PFSK-1 (cell line): Measurements from ENCODE around the gene CENPVL1.

Source experiments
- FOXP2 ChIP-seq: optimal IDR thresholded peaks from 2 replicates; pipeline ENCODE3; 2011; ENCODE audit warnings: borderline replicate concordance, control low read depth, inconsistent platforms; ENCODE audit not compliant: insufficient read depth; ENCODE audit errors: extremely low read length, extremely low read depth
- POLR2AphosphoS5 ChIP-seq: IDR thresholded peaks from 2 replicates; pipeline ENCODE4 v1.6.1; 2012; ENCODE audit warnings: low read depth, mild to moderate bottlenecking, control low read depth, low read length, moderate library complexity
- SIN3A ChIP-seq: IDR thresholded peaks from 2 replicates; pipeline ENCODE4 v1.6.1; 2012; ENCODE audit warnings: mild to moderate bottlenecking, low read length, moderate library complexity, borderline replicate concordance; ENCODE audit not compliant: insufficient read depth
- TAF1 ChIP-seq: IDR thresholded peaks from 2 replicates; pipeline ENCODE4 v1.6.1; 2012; ENCODE audit warnings: low read length, control low read depth, borderline replicate concordance; ENCODE audit not compliant: insufficient read depth
- TF ChIP-seq, protein P1 (sequence below), 2 experiments: IDR thresholded peaks; 2 replicates each; pipeline versions ENCODE4 v1.6.1 to v1.8.0; 2011 to 2012; ENCODE audit warnings: low read depth in 2 of 2, low read length in 2 of 2, control low read depth in 1 of 2, inconsistent platforms in 1 of 2, mild to moderate bottlenecking in 1 of 2, moderate library complexity in 1 of 2; ENCODE audit not compliant: insufficient read depth in 1 of 2

Gene CENPVL1

DNA sequence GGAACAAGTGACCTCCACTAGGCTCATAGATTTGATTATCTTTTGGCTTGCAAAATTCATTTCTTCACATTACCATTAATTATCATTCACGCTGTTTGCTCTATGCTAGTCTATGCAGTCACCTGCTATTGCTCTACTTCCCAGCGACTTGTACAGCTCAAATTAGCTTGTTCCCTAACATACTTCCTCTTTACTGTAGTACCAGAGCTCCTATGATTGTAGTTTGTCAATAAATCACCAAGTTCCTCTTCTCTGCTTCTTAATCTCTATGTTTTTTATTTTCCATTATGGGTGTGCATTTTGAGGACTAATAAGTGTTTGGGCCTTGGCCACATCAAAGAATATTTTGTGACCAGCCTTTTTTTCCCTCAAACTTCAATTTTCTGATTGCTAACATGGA, 26.8 kb downstream of the CENPVL1 start:
- TF ChIP-seq, protein P1, sequence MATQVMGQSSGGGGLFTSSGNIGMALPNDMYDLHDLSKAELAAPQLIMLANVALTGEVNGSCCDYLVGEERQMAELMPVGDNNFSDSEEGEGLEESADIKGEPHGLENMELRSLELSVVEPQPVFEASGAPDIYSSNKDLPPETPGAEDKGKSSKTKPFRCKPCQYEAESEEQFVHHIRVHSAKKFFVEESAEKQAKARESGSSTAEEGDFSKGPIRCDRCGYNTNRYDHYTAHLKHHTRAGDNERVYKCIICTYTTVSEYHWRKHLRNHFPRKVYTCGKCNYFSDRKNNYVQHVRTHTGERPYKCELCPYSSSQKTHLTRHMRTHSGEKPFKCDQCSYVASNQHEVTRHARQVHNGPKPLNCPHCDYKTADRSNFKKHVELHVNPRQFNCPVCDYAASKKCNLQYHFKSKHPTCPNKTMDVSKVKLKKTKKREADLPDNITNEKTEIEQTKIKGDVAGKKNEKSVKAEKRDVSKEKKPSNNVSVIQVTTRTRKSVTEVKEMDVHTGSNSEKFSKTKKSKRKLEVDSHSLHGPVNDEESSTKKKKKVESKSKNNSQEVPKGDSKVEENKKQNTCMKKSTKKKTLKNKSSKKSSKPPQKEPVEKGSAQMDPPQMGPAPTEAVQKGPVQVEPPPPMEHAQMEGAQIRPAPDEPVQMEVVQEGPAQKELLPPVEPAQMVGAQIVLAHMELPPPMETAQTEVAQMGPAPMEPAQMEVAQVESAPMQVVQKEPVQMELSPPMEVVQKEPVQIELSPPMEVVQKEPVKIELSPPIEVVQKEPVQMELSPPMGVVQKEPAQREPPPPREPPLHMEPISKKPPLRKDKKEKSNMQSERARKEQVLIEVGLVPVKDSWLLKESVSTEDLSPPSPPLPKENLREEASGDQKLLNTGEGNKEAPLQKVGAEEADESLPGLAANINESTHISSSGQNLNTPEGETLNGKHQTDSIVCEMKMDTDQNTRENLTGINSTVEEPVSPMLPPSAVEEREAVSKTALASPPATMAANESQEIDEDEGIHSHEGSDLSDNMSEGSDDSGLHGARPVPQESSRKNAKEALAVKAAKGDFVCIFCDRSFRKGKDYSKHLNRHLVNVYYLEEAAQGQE (IDR thresholded peaks at IDR 0.05; ENCODE audit: insufficient read depth in 1 of 2, low read depth in 2 of 2, low read length in 2 of 2), result no peak
- no peak for TF ChIP-seq FOXP2
- TF ChIP-seq POLR2AphosphoS5, result no peak
- TF ChIP-seq SIN3A, result no peak
- TF ChIP-seq TAF1, result no peak

GRCh38 chrX:51742586-51742985, 32.3 kb downstream of the CENPVL1 start:
- TF ChIP-seq POLR2AphosphoS5, result no peak
- TF ChIP-seq SIN3A, result no peak
- no peak for TF ChIP-seq FOXP2
- no peak for TF ChIP-seq TAF1
- TF ChIP-seq, protein P1 (IDR thresholded peaks at IDR 0.05; ENCODE audit: insufficient read depth in 1 of 2, low read depth in 2 of 2, low read length in 2 of 2), result no peak

- TF ChIP-seq, protein P1 (IDR thresholded peaks at IDR 0.05; ENCODE audit: insufficient read depth in 1 of 2, low read depth in 2 of 2, low read length in 2 of 2), result no peak
- TF ChIP-seq POLR2AphosphoS5 (peak; percentile 66), TAF1 (peak; percentile 55; the same call in 1 of the 2 replicates)
Observed at GRCh38 chrX:51743179-51743957, 33.1 kb downstream of the CENPVL1 start, which contains the start of gene GSPT2. Gene GSPT2, plus strand, starts transcription at chrX:51743442. Its CDS starts 185 bp downstream, at chrX:51743627.

DNA sequence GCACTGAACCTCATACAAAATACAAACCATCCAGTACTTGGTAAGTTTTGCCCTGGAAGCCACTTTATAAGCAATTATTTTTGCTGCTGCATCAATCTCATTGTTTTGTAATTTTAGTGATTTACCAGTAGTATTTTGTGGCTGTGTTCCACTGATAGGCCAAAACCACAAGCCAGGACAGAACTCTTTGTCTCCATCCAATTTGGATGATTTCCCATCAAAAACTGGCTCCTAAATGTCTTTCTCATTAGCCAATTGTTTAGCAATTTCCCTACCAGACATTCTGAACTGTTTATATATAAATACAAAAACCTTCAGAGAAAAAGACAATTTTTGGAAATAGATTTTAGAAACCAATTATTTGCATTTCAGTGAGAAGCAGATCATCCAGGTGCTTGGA, 37.4 kb downstream of the CENPVL1 start:
- TF ChIP-seq, protein P1 (IDR thresholded peaks at IDR 0.05; ENCODE audit: insufficient read depth in 1 of 2, low read depth in 2 of 2, low read length in 2 of 2), result no peak
- no peak for TF ChIP-seq TAF1
- no peak for TF ChIP-seq POLR2AphosphoS5
- TF ChIP-seq FOXP2, result no peak
- TF ChIP-seq SIN3A, result no peak
